ENCODE data around the gene RPS14. TPM values are rescaled to one million over a fixed set of nuclear protein-coding genes. Genes with fewer than 3 reads are reported as not detected.

Gene RPS14
- total and polyA plus RNA-seq, 8 donors = 1,164 to 2,138 (median 1,539) TPM

GRCh38 chr5:150490754-150491153 lies 41.2 kb upstream of the RPS14 start:
- Histone ChIP-seq H3K4me3 (no peak overlapping the region), H3K27ac (no peak overlapping the region), H3K27me3 (no peaks in the 10 kb centered on the region), H3K4me1 (peaks cover 15 to 49% (median 27%) of the 10 kb centered on the region in 3 donors), H3K36me3 (no peaks in the 10 kb centered on the region), H3K9me3 (no peaks in the 10 kb centered on the region)
- ATAC-seq (no peak), FAIRE-seq (no peak), DNase-seq (no peak)
- intact Hi-C loops (cut with DNase I) = no loop called here
- TF ChIP-seq CTCF (IDR thresholded peaks at IDR 0.05) = no peak
- WGBS, 2 donors = 43 to 63% methylated on average over 1 of the region's 1 CpG

- H3K4me3 ChIP-seq = no peak overlapping the region
- FAIRE-seq = no peak
Observed at GRCh38 chr5:150490296-150490669, 40.7 kb upstream of the RPS14 start.

GRCh38 chr5:150489360-150490295 lies 40.1 kb upstream of the RPS14 start:
- ATAC-seq (no peak), FAIRE-seq (no peak), DNase-seq (no peak)
- no peak for TF ChIP-seq CTCF (IDR thresholded peaks at IDR 0.05)
- Histone ChIP-seq H3K4me3 (no peak overlapping the region), H3K4me1 (peaks cover 15 to 49% (median 27%) of the 10 kb centered on the region in 3 donors), H3K36me3 (no peaks in the 10 kb centered on the region), H3K27me3 (no peaks in the 10 kb centered on the region), H3K27ac (peak overlapping the region in 3 of 4 donors; percentile 46 to 90 (median 89)), H3K9me3 (no peaks in the 10 kb centered on the region)
- 60 to 62% methylated on average over 8 to 9 of the region's 9 CpGs for WGBS, 2 donors
- intact Hi-C loops (cut with DNase I) = loop anchor here in 1 of 3 donors (5.0 kb wide), 1 partner anchor 33 kb away; no protein-coding TSS in a partner anchor

More at GRCh38 chr5:150490296-150490669, 40.7 kb upstream of the RPS14 start:
- TF ChIP-seq CTCF (IDR thresholded peaks at IDR 0.05) = no peak
- peak overlapping the region in 1 of 4 donors; percentile 33 for H3K27ac ChIP-seq
- intact Hi-C loops (cut with DNase I) = no loop called here
- peaks cover 15 to 49% (median 27%) of the 10 kb centered on the region in 3 donors for H3K4me1 ChIP-seq
- no peaks in the 10 kb centered on the region for H3K36me3 ChIP-seq
- WGBS, 2 donors = 84 to 94% methylated on average over 2 of the region's 2 CpGs
- no peak for ATAC-seq
- DNase-seq = no peak
- H3K27me3 ChIP-seq = no peaks in the 10 kb centered on the region
- H3K9me3 ChIP-seq = no peaks in the 10 kb centered on the region

- Histone ChIP-seq H3K9me3 (no peaks in the 10 kb centered on the region), H3K27ac (peak overlapping the region in 3 of 4 donors; percentile 46 to 90 (median 89)), H3K4me1 (peaks cover 15 to 49% (median 27%) of the 10 kb centered on the region in 3 donors), H3K27me3 (no peaks in the 10 kb centered on the region), H3K36me3 (no peaks in the 10 kb centered on the region), H3K4me3 (no peak overlapping the region)
- DNase-seq (peak in 4 of 6 donors; percentile 53 to 65 (median 60)), ATAC-seq (peak; percentile 20 to 45 (median 37)), FAIRE-seq (no peak)
- WGBS, 2 donors = 31 to 38% methylated on average over 11 of the region's 11 CpGs
- intact Hi-C loops (cut with DNase I) = loop anchor here in 1 of 3 donors (5.0 kb wide), 1 partner anchor 34 kb away; no protein-coding TSS in a partner anchor
- no peak for TF ChIP-seq CTCF (IDR thresholded peaks at IDR 0.05)
Observed at GRCh38 chr5:150488519-150489359, 39.2 kb upstream of the RPS14 start.

All from pancreas (tissue), 10 donors.